Measurements from ENCODE around the gene PCK1. TPM values are rescaled to one million over a fixed set of nuclear protein-coding genes. Genes with fewer than 3 reads are reported as not detected.

PCK1 gene
- total RNA-seq, 3 donors from 2014 or later: 27.2 to 252 (median 29.3) TPM

- Histone ChIP-seq H3K27ac (no peak overlapping the region), H3K36me3 (no peaks in the 10 kb centered on the region), H3K9me3 (peaks cover 0 to 7% of the 10 kb centered on the region in 2 donors), H3K27me3 (no peaks in the 10 kb centered on the region), H3K4me1 (no peaks in the 10 kb centered on the region), H3K4me3 (no peak overlapping the region)
- DNase-seq (ENCODE audit: low spot score in 2 of 2): no peak
- TF ChIP-seq POLR2A (IDR thresholded peaks at IDR 0.05): no peak
- TF ChIP-seq CTCF (IDR thresholded peaks at IDR 0.05): no peak
- no peak for TF ChIP-seq POLR2AphosphoS5 (IDR thresholded peaks at IDR 0.05)
- intact Hi-C loops (cut with DNase I; ENCODE audit: low total_unique reads): loop anchor here (5.0 kb wide), 1 partner anchor 65 kb away; the partner anchor contains the start of gene CTCFL
These were observed 31.6 kb downstream of the PCK1 start for GRCh38 chr20:57592263-57593092.

- intact Hi-C loops (cut with DNase I; ENCODE audit: low total_unique reads): loop anchor here (5.0 kb wide), 1 partner anchor 66 kb away; the partner anchor contains the start of gene CTCFL
- no peak for TF ChIP-seq CTCF (IDR thresholded peaks at IDR 0.05)
- no peak for TF ChIP-seq POLR2AphosphoS5 (IDR thresholded peaks at IDR 0.05)
- no peak for TF ChIP-seq POLR2A (IDR thresholded peaks at IDR 0.05)
- DNase-seq (ENCODE audit: low spot score in 2 of 2): no peak
- Histone ChIP-seq H3K4me3 (no peak overlapping the region), H3K4me1 (no peaks in the 10 kb centered on the region), H3K9me3 (no peaks in the 10 kb centered on the region), H3K27me3 (no peaks in the 10 kb centered on the region), H3K27ac (no peak overlapping the region), H3K36me3 (no peaks in the 10 kb centered on the region)
These were observed 32.4 kb downstream of the PCK1 start for GRCh38 chr20:57593134-57593886.

- H3K36me3 ChIP-seq: no peaks in the 10 kb centered on the region
- no peak for DNase-seq (ENCODE audit: low spot score in 2 of 2)
- H3K4me1 ChIP-seq: no peaks in the 10 kb centered on the region
- TF ChIP-seq CTCF (IDR thresholded peaks at IDR 0.05) (peak; percentile 54 to 65 (median 55)), POLR2A (IDR thresholded peaks at IDR 0.05) (no peak)
- H3K4me3 ChIP-seq: no peak overlapping the region
- intact Hi-C loops (cut with DNase I; ENCODE audit: low total_unique reads): loop anchor here (5.0 kb wide), 1 partner anchor 67 kb away; the partner anchor contains the start of gene CTCFL
- H3K27me3 ChIP-seq: no peaks in the 10 kb centered on the region
- no peaks in the 10 kb centered on the region for H3K9me3 ChIP-seq
- no peak overlapping the region for H3K27ac ChIP-seq
These were observed 33.4 kb downstream of the PCK1 start for GRCh38 chr20:57594092-57594951.

GRCh38 chr20:57595041-57596030, 34.4 kb downstream of the PCK1 start:
- H3K27ac ChIP-seq: no peak overlapping the region
- intact Hi-C loops (cut with DNase I; ENCODE audit: low total_unique reads): no loop called here
- TF ChIP-seq CTCF (IDR thresholded peaks at IDR 0.05) (no peak), POLR2AphosphoS5 (IDR thresholded peaks at IDR 0.05) (no peak)
- DNase-seq (ENCODE audit: low spot score in 2 of 2): no peak
- H3K4me3 ChIP-seq: no peak overlapping the region
- no peaks in the 10 kb centered on the region for H3K36me3 ChIP-seq
- H3K4me1 ChIP-seq: no peaks in the 10 kb centered on the region
- H3K27me3 ChIP-seq: no peaks in the 10 kb centered on the region
- no peaks in the 10 kb centered on the region for H3K9me3 ChIP-seq

Data from breast epithelium (tissue), 4 donors.